Breast epithelium (tissue), 4 donors: ENCODE results near the gene AQP10. TPM values are rescaled to one million over a fixed set of nuclear protein-coding genes. Genes with fewer than 3 reads are reported as not detected.
A peak's percentile ranks its signal among the peaks of the same experiment; 100 is the strongest.
"Not testable (repeated sequence)": the region's sequence is repeated elsewhere in the genome, so short reads cannot be mapped to it uniquely, and the experiment has no call there.

ENCODE experiments used
- DNase-seq, 2 donors: peaks; one replicate each; pipeline ENCODE4 v3.0.0-alpha.2; 2019; ENCODE audit warnings: low spot score in 2 of 2
- H3K27ac ChIP-seq, 2 donors: fragments of 200-600 bp; sonication (generic) in 1 of 2; one replicate each; pipeline ENCODE4 v1.5.1; 2016 to 2019; ENCODE audit warnings: mild to moderate bottlenecking in 1 of 2
- H3K27me3 ChIP-seq, 2 donors: fragments of 200-600 bp; sonication (generic) in 1 of 2; one replicate each; pipeline versions ENCODE4 v1.5.1 to v1.6.0; 2017 to 2019; ENCODE audit warnings: control low read depth in 1 of 2, mild to moderate bottlenecking in 1 of 2
- H3K36me3 ChIP-seq: fragments of 200-600 bp; one replicate; pipeline ENCODE4 v1.5.1; 2019
- H3K4me1 ChIP-seq, 2 donors: fragments of 200-600 bp; sonication (generic); one replicate each; pipeline ENCODE4 v1.5.1; 2016 to 2019; ENCODE audit warnings: control low read depth in 1 of 2
- H3K4me3 ChIP-seq, 3 donors: fragments of 200-600 bp; sonication (generic); 1 replicate in 2 of 3; 2 replicates in 1 of 3; pipeline ENCODE4 v1.5.1; 2016 to 2019; ENCODE audit warnings: mild to moderate bottlenecking in 3 of 3, moderate library complexity in 2 of 3
- H3K9me3 ChIP-seq, 2 donors: fragments of 200-600 bp; sonication (generic) in 1 of 2; one replicate each; pipeline ENCODE4 v1.5.1; 2016 to 2019; ENCODE audit warnings: control low read depth in 1 of 2
- POLR2A ChIP-seq: fragments of 450-650 bp; IDR thresholded peaks from one replicate; pipeline ENCODE4 v1.6.1; 2016; ENCODE audit warnings: antibody characterized with exemption, mild to moderate bottlenecking, moderate library complexity
- POLR2AphosphoS5 ChIP-seq, 3 donors: sonication (generic); formaldehyde crosslinking; IDR thresholded peaks; one replicate each; pipeline ENCODE4 v1.6.1; 2017; ENCODE audit warnings: antibody characterized with exemption in 3 of 3
- intact Hi-C: fragments of 100-400 bp; cut with DNase I; formaldehyde crosslinking; loops from one replicate; pipeline ENCODE4 v1.15.1; 2023; ENCODE audit warnings: low total_unique reads
- total RNA-seq, 3 donors: library from RNA; depleted of rRNA; stranded (reverse); fragments of >200 nt; gene quantifications; one replicate each; pipeline ENCODE4 v1.1.0, GENCODE V29; 2016
- TF ChIP-seq, protein P1 (sequence below), 3 donors: fragments of 450-650 bp; IDR thresholded peaks; one replicate each; pipeline ENCODE4 v1.5.1; 2016 to 2017; ENCODE audit warnings: antibody characterized with exemption in 3 of 3, mild to moderate bottlenecking in 3 of 3, moderate library complexity in 3 of 3

Gene AQP10
- total RNA-seq, 3 donors from 2014 or later, result 0.44 TPM; not detected in 2

DNA sequence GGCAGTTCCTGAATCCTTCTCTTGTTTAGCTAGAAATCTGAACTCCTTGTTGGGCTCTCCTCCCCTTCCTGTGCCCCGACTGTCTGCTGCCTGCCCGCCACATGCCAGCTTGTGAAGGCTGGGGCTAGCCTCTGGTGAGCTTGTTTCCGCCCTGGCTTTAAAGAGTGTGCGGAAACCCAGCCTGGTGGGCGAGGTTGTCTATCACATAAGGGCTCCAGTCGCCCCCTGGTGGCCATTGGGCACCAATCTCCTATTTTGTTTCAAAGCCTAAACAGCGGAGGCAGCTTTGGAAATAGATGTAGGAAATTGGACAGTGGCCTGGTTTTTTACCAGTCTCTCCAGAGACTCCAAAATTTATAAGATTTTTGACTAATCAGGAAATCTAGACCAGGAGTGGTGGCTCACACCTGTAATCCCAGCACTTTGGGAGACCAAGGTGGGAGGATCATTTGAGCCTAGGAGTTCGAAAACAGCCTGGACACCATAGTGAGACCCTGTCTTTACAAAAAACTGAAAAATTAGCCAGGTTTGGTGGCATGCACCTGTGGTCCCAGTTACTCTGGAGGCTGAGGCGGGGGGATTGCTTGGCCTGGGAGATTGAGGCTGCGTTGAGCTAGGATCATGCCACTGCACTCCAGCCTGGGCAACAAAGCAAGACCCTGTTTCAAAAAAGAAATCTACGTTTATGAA is 14.3 kb downstream of the AQP10 start:
- Histone ChIP-seq H3K27me3 (no peaks in the 10 kb centered on the region), H3K27ac (peak overlapping the region; percentile 23 to 59), H3K4me1 (no peaks in the 10 kb centered on the region), H3K4me3 (no peak overlapping the region), H3K36me3 (no peaks in the 10 kb centered on the region), H3K9me3 (no peaks in the 10 kb centered on the region)
- intact Hi-C loops, result no loop called here
- no peak for TF ChIP-seq POLR2A
- TF ChIP-seq, protein P1, sequence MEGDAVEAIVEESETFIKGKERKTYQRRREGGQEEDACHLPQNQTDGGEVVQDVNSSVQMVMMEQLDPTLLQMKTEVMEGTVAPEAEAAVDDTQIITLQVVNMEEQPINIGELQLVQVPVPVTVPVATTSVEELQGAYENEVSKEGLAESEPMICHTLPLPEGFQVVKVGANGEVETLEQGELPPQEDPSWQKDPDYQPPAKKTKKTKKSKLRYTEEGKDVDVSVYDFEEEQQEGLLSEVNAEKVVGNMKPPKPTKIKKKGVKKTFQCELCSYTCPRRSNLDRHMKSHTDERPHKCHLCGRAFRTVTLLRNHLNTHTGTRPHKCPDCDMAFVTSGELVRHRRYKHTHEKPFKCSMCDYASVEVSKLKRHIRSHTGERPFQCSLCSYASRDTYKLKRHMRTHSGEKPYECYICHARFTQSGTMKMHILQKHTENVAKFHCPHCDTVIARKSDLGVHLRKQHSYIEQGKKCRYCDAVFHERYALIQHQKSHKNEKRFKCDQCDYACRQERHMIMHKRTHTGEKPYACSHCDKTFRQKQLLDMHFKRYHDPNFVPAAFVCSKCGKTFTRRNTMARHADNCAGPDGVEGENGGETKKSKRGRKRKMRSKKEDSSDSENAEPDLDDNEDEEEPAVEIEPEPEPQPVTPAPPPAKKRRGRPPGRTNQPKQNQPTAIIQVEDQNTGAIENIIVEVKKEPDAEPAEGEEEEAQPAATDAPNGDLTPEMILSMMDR (IDR thresholded peaks at IDR 0.05), result peak; percentile 83 to 93 (median 83)
- TF ChIP-seq POLR2AphosphoS5 (IDR thresholded peaks at IDR 0.05), result peak; percentile 10 to 17 (median 12)
- DNase-seq, result peak; percentile 62 to 84

GRCh38 chr1:154337253-154337894 is 16.5 kb downstream of the AQP10 start:
- Histone ChIP-seq H3K36me3 (no peaks in the 10 kb centered on the region), H3K4me1 (no peaks in the 10 kb centered on the region), H3K4me3 (no peak overlapping the region), H3K9me3 (no peaks in the 10 kb centered on the region), H3K27ac (no peak overlapping the region), H3K27me3 (no peaks in the 10 kb centered on the region)
- intact Hi-C loops, result no loop called here
- no peak for TF ChIP-seq POLR2AphosphoS5 (IDR thresholded peaks at IDR 0.05)
- TF ChIP-seq, protein P1 (IDR thresholded peaks at IDR 0.05), result no peak
- TF ChIP-seq POLR2A, result no peak
- DNase-seq, result no peak

GRCh38 chr1:154338875-154339274 is 18.0 kb downstream of the AQP10 start:
- Histone ChIP-seq H3K4me1 (no peaks in the 10 kb centered on the region), H3K27me3 (no peaks in the 10 kb centered on the region)
- intact Hi-C loops, result no loop called here

DNA sequence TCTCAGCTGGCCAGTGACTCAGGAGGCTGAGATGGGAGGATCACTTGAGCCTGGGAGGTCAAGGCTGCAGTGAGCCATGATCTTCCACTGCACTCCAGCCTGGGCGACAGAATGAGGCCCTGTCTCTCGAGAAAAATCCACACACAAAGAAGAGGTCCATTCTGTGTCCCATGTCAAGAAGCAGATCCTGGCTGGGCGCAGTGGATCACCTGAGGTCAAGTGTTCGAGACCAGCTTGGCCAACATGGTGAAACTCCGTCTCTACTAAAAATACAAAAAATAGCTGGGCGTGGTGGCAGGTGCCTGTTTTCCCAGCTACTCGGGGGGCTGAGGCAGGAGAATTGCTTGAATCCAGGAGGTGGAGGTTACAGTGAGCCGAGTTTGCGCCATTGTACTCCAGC is 20.5 kb downstream of the AQP10 start:
- H3K9me3 ChIP-seq, DNase-seq, H3K27ac ChIP-seq, H3K36me3 ChIP-seq, H3K4me3 ChIP-seq, H3K27me3 ChIP-seq, H3K4me1 ChIP-seq, intact Hi-C loops: not testable (repeated sequence)

More at GRCh38 chr1:154338875-154339274, 18.0 kb downstream of the AQP10 start:
- TF ChIP-seq, protein P1 (IDR thresholded peaks at IDR 0.05), result no peak
- no peak for TF ChIP-seq POLR2AphosphoS5 (IDR thresholded peaks at IDR 0.05)
- TF ChIP-seq POLR2A, result no peak
- Histone ChIP-seq H3K36me3 (no peaks in the 10 kb centered on the region), H3K27ac (no peak overlapping the region), H3K9me3 (no peaks in the 10 kb centered on the region), H3K4me3 (no peak overlapping the region)
- DNase-seq, result no peak

DNA sequence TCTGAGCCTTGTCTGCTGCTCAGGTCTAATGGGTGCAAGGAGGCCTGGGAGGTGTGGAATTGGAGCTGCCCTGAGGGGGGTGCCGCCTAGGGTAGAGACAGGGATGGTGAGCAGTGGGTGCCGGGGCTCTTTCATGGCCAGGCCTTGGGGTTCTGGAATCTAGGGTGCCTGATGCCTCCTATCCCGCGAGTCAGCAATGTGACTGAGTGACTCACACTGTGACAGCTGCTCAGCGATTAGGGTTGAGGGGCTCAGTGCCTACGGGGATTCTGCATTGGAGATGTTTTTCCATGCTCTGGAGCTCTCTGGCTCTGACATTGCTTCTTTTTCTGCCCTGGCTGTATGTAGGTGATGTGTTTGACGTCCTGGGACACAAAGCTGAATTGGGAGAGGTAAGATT is 21.2 kb downstream of the AQP10 start:
- Histone ChIP-seq H3K27ac (no peak overlapping the region), H3K36me3 (no peaks in the 10 kb centered on the region), H3K27me3 (no peaks in the 10 kb centered on the region), H3K9me3 (no peaks in the 10 kb centered on the region), H3K4me3 (no peak overlapping the region), H3K4me1 (no peaks in the 10 kb centered on the region)
- TF ChIP-seq, protein P1 (IDR thresholded peaks at IDR 0.05), result no peak
- TF ChIP-seq POLR2AphosphoS5 (IDR thresholded peaks at IDR 0.05) (no peak), POLR2A (no peak)
- no peak for DNase-seq
- intact Hi-C loops, result no loop called here
